Nephron progenitor cell (in vitro differentiated cells): ENCODE results near the gene MGLL.

Source experiments
- DNase-seq: peaks from one replicate; pipeline ENCODE4 v3.0.0; 2021
- H3K27ac Mint-ChIP-seq: 2 replicates; pipeline ENCODE4 v1.8.0; 2021; ENCODE audit warnings: mild to moderate bottlenecking, moderate library complexity, mixed read lengths
- H3K27me3 Mint-ChIP-seq: 2 replicates; pipeline ENCODE4 v1.8.0; 2021; ENCODE audit warnings: mild to moderate bottlenecking, low read depth, mixed read lengths; ENCODE audit not compliant: poor library complexity
- H3K36me3 Mint-ChIP-seq: 2 replicates; pipeline ENCODE4 v1.8.0; 2021; ENCODE audit warnings: low read depth, mixed read lengths
- H3K4me1 Mint-ChIP-seq: 2 replicates; pipeline ENCODE4 v1.8.0; 2021; ENCODE audit warnings: mixed read lengths
- H3K4me3 Mint-ChIP-seq: 2 replicates; pipeline ENCODE4 v1.8.0; 2021; ENCODE audit warnings: mild to moderate bottlenecking, moderate library complexity, mixed read lengths
- H3K9me3 Mint-ChIP-seq: 2 replicates; pipeline ENCODE4 v1.8.0; 2021; ENCODE audit warnings: mild to moderate bottlenecking, moderate library complexity, mixed read lengths
- CTCF ChIP-seq: fragments of 200-600 bp; sonication (generic); IDR thresholded peaks from 2 replicates; pipeline ENCODE4 v1.5.0; 2021; ENCODE audit warnings: antibody characterized with exemption

Gene MGLL

DNA sequence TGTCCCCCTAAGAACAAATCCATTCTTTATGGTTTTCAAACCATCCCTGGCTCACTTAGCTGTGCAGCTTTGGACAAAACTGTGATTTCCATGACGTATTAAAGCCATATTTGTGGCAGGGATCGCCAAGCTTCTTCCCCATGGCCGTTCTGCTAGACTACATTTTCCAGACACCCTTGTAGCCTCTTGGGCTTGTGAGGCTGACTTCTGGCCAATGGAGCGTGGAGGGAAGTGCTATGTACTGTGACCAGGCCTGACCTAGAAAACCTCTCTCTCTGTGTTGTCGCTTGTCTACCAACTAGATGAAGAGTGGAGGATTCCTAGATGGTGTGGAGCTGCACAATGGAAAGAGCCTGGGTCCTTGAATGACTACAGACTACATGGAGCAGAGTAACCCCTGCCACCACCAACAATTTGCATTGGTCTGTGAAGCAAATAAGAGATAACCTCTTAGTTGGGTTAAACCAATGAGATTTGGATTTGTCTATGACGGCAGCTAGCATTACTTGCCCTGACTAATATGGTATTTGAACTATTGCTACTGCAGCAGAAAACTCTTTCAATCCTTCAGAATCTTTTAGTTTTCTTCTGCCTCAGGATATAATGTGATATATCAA is 22.1 kb upstream of the MGLL start:
- H3K27me3 Mint-ChIP-seq = peaks cover 21% of the 10 kb centered on the region
- H3K36me3 Mint-ChIP-seq = no peaks in the 10 kb centered on the region
- no peaks in the 10 kb centered on the region for H3K9me3 Mint-ChIP-seq
- H3K27ac Mint-ChIP-seq = no peak overlapping the region
- no peak for TF ChIP-seq CTCF
- no peak for DNase-seq
- H3K4me3 Mint-ChIP-seq = no peak overlapping the region
- H3K4me1 Mint-ChIP-seq = peaks cover 15% of the 10 kb centered on the region

GRCh38 chr3:127840671-127841070 is 18.4 kb upstream of the MGLL start:
- Mint-ChIP-seq H3K36me3 (no peaks in the 10 kb centered on the region), H3K9me3 (peaks cover 4% of the 10 kb centered on the region), H3K4me1 (peaks cover 5% of the 10 kb centered on the region), H3K4me3 (no peak overlapping the region), H3K27ac (no peak overlapping the region), H3K27me3 (peaks cover 24% of the 10 kb centered on the region)
- TF ChIP-seq CTCF = no peak
- no peak for DNase-seq

DNA sequence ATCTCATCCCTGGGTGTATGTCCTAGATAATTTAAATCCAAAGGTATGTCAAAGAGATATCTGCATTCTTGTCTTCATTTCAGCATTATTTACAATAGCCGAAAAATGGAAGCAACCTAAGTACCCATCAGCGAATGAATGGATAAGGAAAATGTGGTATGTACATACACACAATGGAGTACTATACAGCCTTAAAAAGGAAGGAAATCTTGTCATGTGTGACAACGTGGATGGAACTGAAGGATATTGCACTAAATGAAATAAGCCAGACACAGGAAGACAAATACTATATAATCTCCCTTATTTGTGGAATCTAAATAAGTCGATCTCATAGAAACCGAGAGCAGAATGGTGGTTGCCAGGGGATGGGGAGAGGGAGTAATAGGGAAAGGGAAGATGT is 16.8 kb upstream of the MGLL start:
- TF ChIP-seq CTCF = no peak
- Mint-ChIP-seq H3K27me3 (peaks cover 16% of the 10 kb centered on the region), H3K9me3 (peaks cover 4% of the 10 kb centered on the region), H3K4me3 (no peak overlapping the region), H3K36me3 (no peaks in the 10 kb centered on the region), H3K27ac (no peak overlapping the region), H3K4me1 (peaks cover 1% of the 10 kb centered on the region)
- no peak for DNase-seq

DNA sequence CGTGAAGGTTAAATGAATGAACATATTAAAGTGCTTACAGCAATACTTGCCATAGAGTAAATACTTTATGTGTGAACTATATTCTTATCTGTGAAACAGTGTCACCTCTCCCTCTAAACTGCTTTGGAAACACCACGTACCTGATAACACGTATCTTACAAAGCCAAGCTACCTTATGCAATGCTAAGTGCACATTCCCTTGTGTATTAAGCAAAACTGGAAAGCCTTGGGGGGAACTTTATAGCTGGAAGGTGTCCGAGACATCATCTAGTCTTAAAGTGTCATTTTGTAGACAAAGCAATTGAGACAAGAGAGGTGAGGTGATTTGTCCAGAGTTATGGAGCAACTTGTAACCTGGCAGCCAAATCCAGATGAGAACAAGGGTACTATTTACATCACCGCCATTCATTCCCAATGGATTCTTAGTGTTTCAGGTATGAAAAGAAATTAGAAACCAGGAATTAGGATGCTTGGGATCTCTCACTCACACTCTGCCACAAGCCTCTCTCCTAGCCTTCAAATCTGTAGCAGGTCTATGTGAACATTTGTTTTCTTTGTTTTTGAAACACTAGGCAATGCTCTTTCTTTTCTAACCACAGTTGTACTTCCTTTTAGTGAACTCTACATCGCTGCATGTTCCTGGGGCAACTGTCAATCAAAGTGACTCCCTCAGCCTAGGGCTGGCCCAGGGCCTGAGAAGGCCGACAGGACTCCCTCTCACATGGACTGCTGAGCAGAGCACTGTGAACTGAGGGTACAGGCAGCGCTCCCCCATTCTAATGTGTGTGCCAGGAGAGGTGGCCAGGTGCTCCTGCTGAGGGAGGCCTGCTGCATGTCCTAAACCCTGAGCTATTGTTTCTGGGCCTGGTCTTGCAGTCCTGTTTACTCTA is 13.9 kb upstream of the MGLL start:
- H3K27me3 Mint-ChIP-seq = peaks cover 10% of the 10 kb centered on the region
- H3K4me3 Mint-ChIP-seq = no peak overlapping the region
- H3K27ac Mint-ChIP-seq = no peak overlapping the region
- peaks cover 11% of the 10 kb centered on the region for H3K9me3 Mint-ChIP-seq
- DNase-seq = no peak
- H3K4me1 Mint-ChIP-seq = no peaks in the 10 kb centered on the region
- no peaks in the 10 kb centered on the region for H3K36me3 Mint-ChIP-seq
- TF ChIP-seq CTCF = no peak

DNA sequence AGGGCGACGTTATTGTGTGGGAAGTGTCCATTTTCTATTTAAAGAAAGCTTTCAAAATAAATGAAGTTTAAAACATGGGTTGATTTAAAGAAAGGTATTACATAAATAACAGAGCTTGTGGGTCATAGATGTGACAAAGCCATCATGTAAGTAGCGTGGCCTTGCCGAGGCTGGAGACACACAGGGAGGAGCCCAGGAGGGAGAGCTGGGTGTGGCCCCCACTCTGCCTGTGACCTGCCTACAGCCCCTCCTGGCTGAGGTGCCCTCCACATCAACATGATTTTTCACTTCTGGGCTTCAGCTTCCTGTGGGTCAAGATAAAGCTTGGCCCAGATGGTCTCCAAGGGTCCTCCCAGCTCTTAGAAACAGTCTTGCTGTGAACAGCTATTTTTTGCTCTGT is 12.5 kb upstream of the MGLL start:
- DNase-seq = no peak
- H3K27ac Mint-ChIP-seq = no peak overlapping the region
- TF ChIP-seq CTCF = no peak
- peaks cover 24% of the 10 kb centered on the region for H3K9me3 Mint-ChIP-seq
- no peak overlapping the region for H3K4me3 Mint-ChIP-seq
- peaks cover 8% of the 10 kb centered on the region for H3K36me3 Mint-ChIP-seq
- peaks cover 5% of the 10 kb centered on the region for H3K27me3 Mint-ChIP-seq
- no peaks in the 10 kb centered on the region for H3K4me1 Mint-ChIP-seq
